Tibial nerve (tissue), 4 donors: ENCODE measurements around the gene RAB36.

ENCODE experiments used
- CTCF ChIP-seq, 5 experiments: fragments of 200-600 bp in 3 of 5; fragments of 450-650 bp in 2 of 5; sonication (generic) in 3 of 5; IDR thresholded peaks; one replicate each; pipeline ENCODE4 v1.5.1; 2016 to 2019; ENCODE audit warnings: antibody characterized with exemption in 5 of 5, mild to moderate bottlenecking in 3 of 5, moderate library complexity in 2 of 5
- EP300 ChIP-seq, 2 donors: sonication (generic); formaldehyde crosslinking; IDR thresholded peaks; one replicate each; pipeline ENCODE4 v1.6.1; 2017; ENCODE audit warnings: antibody characterized with exemption in 2 of 2, mild to moderate bottlenecking in 1 of 2
- POLR2A ChIP-seq, 2 donors: fragments of 450-650 bp; IDR thresholded peaks; one replicate each; pipeline ENCODE4 v1.6.1; 2017; ENCODE audit warnings: antibody characterized with exemption in 2 of 2, mild to moderate bottlenecking in 2 of 2, moderate library complexity in 2 of 2

- TF ChIP-seq CTCF (IDR thresholded peaks at IDR 0.05) (no peak), EP300 (IDR thresholded peaks at IDR 0.05) (no peak), POLR2A (IDR thresholded peaks at IDR 0.05) (no peak)
These were observed 39.5 kb downstream of the RAB36 start for GRCh38 chr22:23184764-23185113.
